Stimulated activated CD4-positive, alpha-beta T cell treated with anti-CD3 and anti-CD28 coated beads, Interleukin-1b, Interleukin-23, amount 100 ng/mL, for 4 hours (primary cell): ENCODE measurements around the gene OGDHL.

Source experiments
- DNase-seq, 2 donors: peaks; one replicate each; pipeline ENCODE4 v3.0.0-alpha.2; 2020; ENCODE audit warnings: low read depth in 2 of 2

OGDHL gene

GRCh38 chr10:49689882-49690510, 72.1 kb downstream of the OGDHL start:
- no peak for DNase-seq

DNA sequence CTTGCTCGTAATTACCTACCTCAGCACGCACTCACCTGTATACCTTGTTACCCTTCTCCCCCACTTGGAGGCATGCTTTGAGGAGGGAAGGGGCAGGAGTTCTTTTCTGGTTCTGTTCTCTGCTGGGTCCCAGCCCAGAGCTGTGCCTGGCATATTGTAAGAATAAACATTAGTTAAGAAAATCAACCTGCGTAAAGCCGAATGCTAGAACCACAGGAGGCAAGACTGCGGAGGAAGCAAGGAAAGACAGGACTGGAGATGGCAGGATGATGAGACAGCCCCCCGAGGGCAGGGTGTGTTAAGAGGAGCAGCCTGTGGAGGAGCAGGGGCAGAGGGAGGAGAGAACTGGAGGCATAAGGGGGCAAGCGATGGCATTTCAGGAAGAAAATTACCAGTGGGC, 73.2 kb downstream of the OGDHL start:
- DNase-seq, result no peak

GRCh38 chr10:49688261-49688846, 73.8 kb downstream of the OGDHL start:
- DNase-seq, result no peak

GRCh38 chr10:49686651-49687050, 75.5 kb downstream of the OGDHL start:
- no peak for DNase-seq
